ENCODE measurements around the gene ELOF1. TPM values are rescaled to one million over a fixed set of nuclear protein-coding genes. Genes with fewer than 3 reads are reported as not detected.

ELOF1 gene
- total and polyA plus RNA-seq, 2 of the 13 experiments (the other 11 are each of a cell fraction or from before 2014, with no cell fraction given) = 14.5 to 43.2 TPM

DNA sequence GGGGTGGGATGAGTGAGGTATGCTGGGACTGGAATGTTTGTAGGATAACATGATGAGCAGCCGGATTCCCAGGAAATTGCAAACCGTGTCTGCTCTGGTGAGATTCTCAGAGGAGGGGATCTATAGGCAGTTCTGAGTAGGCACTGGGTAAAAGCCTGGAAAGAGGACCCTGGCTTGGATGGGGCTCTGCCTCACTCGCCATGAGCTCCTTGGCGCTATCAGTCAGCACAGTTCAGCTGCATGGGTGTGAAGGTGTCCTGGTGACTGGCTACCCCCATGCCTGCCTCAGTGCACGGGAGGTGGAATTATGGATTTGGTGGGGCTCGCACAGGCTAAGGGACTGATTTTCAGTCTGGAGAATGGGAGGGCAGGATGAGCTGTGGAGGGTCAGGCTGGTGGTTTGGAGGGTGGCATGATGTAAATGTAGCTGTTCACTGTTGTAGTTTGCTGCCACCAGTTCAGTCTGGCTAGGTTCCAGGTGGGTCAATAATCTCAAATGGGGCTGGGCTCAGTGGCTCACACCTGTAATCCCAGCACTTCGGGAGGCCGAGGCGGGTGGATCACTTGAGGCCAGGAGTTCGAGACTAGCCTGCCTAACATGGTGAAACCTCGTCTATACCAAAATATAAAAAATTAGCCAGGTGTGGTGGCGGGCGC, 29.1 kb upstream of the ELOF1 start:
- 43% methylated on average over 7 of the region's 13 CpGs for WGBS (ENCODE audit: low lambda C conversion rate)
- intact Hi-C loops (cut with micrococcal nuclease; ENCODE audit: unreplicated experiment) (loop anchor here (1.0 to 5.0 kb wide), 3 partner anchors 28 to 91 kb away; no protein-coding TSS in a partner anchor), in situ Hi-C loops (cut with HindIII; ENCODE audit: extremely low pct_ligation_motif_present, low pct_unique_long_range_greater_than_20kb) (no loop called here)
- CTCF ChIA-PET (ENCODE audit: low intra/inter-chr PET ratio, low total read pairs) = interaction anchor here (0.8 to 1.6 kb wide), 5 partner anchors 28 to 300 kb away, joined by 3 to 13 read pairs (median 3); no protein-coding TSS in a partner anchor
- Histone ChIP-seq H3K4me3 (replicated peaks in 1 of 3; ENCODE audit: insufficient read depth in 1 of 3, low read depth in 2 of 3, low read length in 3 of 3) (peak overlapping the region; percentile 37 to 66 (median 41); a peak in 5 of 6 replicates), H3K9me3 (ENCODE audit: low read length) (no peaks in the 10 kb centered on the region), H2AFZ (ENCODE audit: low read length) (peak overlapping the region; percentile 87), H4K20me1 (ENCODE audit: insufficient read depth, low read length) (no peaks in the 10 kb centered on the region), H3K79me2 (ENCODE audit: insufficient read depth, low read length) (no peaks in the 10 kb centered on the region), H3K9ac (ENCODE audit: insufficient read depth, low read depth, low read length) (peak overlapping the region; percentile 49), H3K27me3 (ENCODE audit: control insufficient read depth in 1 of 2, insufficient read depth in 2 of 2, low read length in 2 of 2) (no peaks in the 10 kb centered on the region), H3K27ac (ENCODE audit: extremely low read length, insufficient read depth, low read length) (no peak overlapping the region), H3K4me1 (ENCODE audit: insufficient read depth, low read length) (0 out of 2 replicates have a peak, but pooled peaks cover 10% of the 10 kb centered on the region), H3K4me2 (ENCODE audit: low read depth, low read length) (peak overlapping the region; percentile 99), H3K36me3 (replicated peaks in 1 of 2; ENCODE audit: control insufficient read depth in 1 of 2, insufficient read depth in 2 of 2, low read length in 2 of 2) (no peaks in the 10 kb centered on the region)
- BruUV-seq (replicated peaks) = no TSS peak
- peak; percentile 76 for ATAC-seq
- POLR2A ChIA-PET = no interaction called here
- FAIRE-seq = no peak
- no peak for DNase-seq (ENCODE audit: low spot score)
- TF ChIP-seq ZNF883 (CRISPR knock-in tag; IDR thresholded peaks at IDR 0.05; ENCODE audit: not compliant biosample characterization) (peak; percentile 16), ZMYM2 (CRISPR knock-in tag; IDR thresholded peaks at IDR 0.05) (0 out of 2 replicates have a peak, but pooled peaks have one; percentile 29), ZMAT3 (CRISPR knock-in tag; conservative IDR thresholded peaks at IDR 0.05) (no peak), ZNF737 (CRISPR knock-in tag; IDR thresholded peaks at IDR 0.05; ENCODE audit: borderline replicate concordance) (no peak), ZNF350 (CRISPR knock-in tag; IDR thresholded peaks at IDR 0.05; ENCODE audit: borderline replicate concordance, low read depth) (0 out of 2 replicates have a peak, but pooled peaks have one; percentile 11), PHF21A (CRISPR knock-in tag; IDR thresholded peaks at IDR 0.05) (no peak), ZNF652 (CRISPR knock-in tag; IDR thresholded peaks at IDR 0.05; ENCODE audit: borderline replicate concordance, low read depth) (no peak)
- TF ChIP-seq, protein P1, sequence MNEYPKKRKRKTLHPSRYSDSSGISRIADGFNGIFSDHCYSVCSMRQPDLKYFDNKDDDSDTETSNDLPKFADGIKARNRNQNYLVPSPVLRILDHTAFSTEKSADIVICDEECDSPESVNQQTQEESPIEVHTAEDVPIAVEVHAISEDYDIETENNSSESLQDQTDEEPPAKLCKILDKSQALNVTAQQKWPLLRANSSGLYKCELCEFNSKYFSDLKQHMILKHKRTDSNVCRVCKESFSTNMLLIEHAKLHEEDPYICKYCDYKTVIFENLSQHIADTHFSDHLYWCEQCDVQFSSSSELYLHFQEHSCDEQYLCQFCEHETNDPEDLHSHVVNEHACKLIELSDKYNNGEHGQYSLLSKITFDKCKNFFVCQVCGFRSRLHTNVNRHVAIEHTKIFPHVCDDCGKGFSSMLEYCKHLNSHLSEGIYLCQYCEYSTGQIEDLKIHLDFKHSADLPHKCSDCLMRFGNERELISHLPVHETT (CRISPR knock-in tag; conservative IDR thresholded peaks at IDR 0.05) = no peak
- TF ChIP-seq, protein P2, sequence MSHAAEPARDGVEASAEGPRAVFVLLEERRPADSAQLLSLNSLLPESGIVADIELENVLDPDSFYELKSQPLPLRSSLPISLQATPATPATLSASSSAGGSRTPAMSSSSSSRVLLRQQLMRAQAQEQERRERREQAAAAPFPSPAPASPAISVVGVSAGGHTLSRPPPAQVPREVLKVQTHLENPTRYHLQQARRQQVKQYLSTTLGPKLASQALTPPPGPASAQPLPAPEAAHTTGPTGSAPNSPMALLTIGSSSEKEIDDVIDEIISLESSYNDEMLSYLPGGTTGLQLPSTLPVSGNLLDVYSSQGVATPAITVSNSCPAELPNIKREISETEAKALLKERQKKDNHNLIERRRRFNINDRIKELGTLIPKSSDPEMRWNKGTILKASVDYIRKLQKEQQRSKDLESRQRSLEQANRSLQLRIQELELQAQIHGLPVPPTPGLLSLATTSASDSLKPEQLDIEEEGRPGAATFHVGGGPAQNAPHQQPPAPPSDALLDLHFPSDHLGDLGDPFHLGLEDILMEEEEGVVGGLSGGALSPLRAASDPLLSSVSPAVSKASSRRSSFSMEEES (CRISPR knock-in tag; IDR thresholded peaks at IDR 0.05) = no peak
- TF ChIP-seq, protein P3, sequence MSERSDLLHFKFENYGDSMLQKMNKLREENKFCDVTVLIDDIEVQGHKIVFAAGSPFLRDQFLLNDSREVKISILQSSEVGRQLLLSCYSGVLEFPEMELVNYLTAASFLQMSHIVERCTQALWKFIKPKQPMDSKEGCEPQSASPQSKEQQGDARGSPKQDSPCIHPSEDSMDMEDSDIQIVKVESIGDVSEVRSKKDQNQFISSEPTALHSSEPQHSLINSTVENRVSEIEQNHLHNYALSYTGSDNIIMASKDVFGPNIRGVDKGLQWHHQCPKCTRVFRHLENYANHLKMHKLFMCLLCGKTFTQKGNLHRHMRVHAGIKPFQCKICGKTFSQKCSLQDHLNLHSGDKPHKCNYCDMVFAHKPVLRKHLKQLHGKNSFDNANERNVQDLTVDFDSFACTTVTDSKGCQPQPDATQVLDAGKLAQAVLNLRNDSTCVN (CRISPR knock-in tag; IDR thresholded peaks at IDR 0.05; ENCODE audit: borderline replicate concordance) = 0 out of 2 replicates have a peak, but pooled peaks have one; percentile 15
- TF ChIP-seq, protein P4, sequence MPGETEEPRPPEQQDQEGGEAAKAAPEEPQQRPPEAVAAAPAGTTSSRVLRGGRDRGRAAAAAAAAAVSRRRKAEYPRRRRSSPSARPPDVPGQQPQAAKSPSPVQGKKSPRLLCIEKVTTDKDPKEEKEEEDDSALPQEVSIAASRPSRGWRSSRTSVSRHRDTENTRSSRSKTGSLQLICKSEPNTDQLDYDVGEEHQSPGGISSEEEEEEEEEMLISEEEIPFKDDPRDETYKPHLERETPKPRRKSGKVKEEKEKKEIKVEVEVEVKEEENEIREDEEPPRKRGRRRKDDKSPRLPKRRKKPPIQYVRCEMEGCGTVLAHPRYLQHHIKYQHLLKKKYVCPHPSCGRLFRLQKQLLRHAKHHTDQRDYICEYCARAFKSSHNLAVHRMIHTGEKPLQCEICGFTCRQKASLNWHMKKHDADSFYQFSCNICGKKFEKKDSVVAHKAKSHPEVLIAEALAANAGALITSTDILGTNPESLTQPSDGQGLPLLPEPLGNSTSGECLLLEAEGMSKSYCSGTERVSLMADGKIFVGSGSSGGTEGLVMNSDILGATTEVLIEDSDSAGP (CRISPR knock-in tag; IDR thresholded peaks at IDR 0.05; ENCODE audit: borderline replicate concordance) = peak; percentile 42; the same call in 1 of the 2 replicates
- TF ChIP-seq, protein P5, sequence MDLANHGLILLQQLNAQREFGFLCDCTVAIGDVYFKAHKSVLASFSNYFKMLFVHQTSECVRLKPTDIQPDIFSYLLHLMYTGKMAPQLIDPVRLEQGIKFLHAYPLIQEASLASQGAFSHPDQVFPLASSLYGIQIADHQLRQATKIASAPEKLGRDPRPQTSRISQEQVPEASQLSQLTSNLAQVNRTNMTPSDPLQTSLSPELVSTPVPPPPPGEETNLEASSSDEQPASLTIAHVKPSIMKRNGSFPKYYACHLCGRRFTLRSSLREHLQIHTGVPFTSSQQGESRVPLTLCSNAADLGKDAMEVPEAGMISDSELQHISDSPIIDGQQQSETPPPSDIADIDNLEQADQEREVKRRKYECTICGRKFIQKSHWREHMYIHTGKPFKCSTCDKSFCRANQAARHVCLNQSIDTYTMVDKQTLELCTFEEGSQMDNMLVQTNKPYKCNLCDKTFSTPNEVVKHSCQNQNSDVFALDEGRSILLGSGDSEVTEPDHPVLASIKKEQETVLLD (CRISPR knock-in tag; IDR thresholded peaks at IDR 0.05; ENCODE audit: low read depth) = no peak
